ENCODE measurements around the gene COL1A1. TPM values are rescaled to one million over a fixed set of nuclear protein-coding genes. Genes with fewer than 3 reads are reported as not detected.

The COL1A1 gene
- polyA plus RNA-seq, 3 donors: 388 to 763 (median 498) TPM

DNA sequence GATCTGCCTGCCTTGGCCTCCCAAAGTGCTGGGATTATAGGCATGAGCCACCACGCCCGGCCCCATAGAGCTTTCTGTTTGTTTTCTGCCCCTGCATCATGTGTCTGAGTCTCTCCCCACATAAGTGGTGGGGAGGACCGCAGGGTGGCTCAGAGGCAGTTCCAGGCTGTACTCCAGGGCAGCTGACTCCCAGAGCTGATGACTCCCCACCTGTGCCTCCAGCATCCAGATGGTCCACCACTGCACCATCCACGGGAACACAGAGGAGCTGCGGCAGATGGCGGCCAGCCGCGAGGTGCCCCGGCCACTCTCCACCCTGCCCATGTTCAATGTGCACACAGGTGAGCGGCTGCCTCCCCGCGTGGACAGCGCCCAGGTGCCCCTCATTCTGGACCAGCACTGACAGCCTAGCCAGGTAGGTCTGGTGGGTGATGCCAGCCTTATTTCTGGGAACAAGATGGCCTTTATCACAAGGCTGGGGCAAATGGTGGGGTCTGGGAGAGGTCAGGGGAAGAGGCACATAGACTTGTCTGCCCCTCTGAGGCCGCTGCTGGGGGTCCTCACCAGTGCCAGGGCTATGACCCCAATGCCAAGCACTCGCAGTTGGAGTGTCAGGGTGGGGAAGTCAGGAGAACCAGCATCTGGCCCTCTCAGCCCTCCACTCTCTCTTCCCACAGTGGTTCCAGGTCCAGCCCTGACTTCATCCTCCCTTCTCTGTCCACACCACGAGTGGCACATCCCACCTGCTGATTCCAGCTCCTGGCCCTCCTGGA is 26.2 kb downstream of the COL1A1 start:
- no peak for DNase-seq

DNA sequence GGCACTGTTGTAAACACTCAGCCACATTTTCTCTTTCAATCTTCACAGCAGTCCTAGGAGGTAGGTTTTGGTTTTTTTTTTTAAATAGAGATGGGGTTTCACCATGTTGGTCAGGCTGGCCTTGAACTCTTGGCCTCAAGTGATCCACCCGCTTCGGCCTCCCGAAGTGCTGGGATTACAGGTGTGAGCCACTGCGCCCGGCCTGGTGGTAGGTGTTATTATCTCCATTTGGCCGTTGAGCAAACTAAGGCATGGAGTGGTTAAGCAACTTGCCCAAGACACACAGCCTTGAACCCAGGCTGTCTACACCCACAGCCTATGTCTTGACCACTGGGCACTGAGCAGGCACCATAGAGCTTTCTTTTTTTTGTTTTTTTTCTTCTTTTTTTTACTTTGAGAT is 27.0 kb downstream of the COL1A1 start:
- no peak for DNase-seq

DNA sequence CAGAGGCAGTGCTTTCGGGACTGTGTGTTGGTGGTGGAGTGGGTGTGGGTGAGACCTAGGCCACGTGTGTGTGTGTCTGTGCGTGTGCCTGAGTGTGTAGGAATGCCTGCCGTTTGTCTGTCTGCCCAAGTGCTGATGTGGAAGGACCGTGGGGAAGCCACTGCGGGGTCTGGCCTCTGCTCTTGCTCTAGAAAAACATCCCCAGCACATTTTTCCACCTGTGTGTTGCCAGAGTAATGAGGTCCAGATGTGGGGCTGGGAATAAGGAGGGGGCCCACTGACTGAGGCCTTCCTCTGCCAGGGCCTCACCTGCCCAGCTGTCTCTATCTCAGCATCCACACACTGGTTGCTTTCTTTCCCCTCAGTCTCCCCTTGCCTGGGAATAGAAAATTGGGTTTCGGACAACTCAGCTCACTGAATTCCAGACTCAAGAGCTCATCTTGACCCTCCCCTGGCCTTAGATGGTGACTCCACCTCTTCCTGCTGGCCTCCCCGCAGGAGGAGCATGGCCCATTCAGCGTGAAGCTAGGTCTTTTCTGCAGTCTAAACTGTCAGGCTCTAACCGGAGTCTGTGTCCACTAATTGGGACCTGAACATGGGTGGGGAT is 28.0 kb downstream of the COL1A1 start:
- DNase-seq: no peak

DNA sequence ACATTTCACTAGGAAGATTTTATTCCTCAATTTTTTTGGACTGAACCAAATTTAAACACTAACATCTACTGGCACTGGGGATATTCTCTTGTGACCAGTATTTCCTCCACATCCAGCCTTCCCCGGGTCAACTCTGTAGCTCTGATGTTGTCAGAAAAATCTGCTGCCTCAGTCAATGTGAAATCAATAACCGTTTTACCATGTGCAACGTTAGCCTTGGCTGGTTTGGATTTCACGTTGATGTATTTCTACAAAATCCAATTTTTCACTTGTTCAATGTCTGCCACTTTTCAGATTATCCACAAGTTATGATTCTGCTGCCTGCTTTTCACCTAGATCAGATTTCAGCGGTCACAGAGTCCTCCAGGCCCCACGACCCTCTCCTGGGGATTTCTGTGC is 28.5 kb downstream of the COL1A1 start:
- DNase-seq: no peak

DNA sequence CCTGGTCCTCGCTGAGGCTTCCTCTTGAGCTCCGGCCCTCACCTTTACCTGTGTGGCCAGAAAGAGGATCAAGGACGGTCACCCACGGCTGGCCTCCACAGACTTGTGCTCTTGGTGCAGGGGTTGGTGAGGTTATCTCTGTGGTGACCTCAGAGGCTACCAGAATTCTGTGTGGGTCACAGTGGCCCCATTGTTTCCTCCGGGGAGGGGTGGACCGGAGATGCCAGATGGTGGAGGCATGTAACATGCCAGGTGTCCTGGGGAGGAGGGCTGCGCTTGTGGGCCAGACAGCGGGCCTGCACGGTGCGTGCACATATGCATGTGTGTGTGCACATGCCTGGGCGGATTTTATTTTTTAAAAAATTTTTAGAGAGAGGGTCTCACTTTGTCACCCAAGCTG is 29.3 kb downstream of the COL1A1 start:
- DNase-seq: no peak

- no peak for DNase-seq
Measured at GRCh38 chr17:50171371-50172071, 29.9 kb downstream of the COL1A1 start.

- no peak for DNase-seq
Measured at GRCh38 chr17:50170662-50171370, 30.6 kb downstream of the COL1A1 start.

- DNase-seq: no peak
Measured at GRCh38 chr17:50169881-50170459, 31.5 kb downstream of the COL1A1 start.

- no peak for DNase-seq
Measured at GRCh38 chr17:50169121-50169764, 32.2 kb downstream of the COL1A1 start.

DNA sequence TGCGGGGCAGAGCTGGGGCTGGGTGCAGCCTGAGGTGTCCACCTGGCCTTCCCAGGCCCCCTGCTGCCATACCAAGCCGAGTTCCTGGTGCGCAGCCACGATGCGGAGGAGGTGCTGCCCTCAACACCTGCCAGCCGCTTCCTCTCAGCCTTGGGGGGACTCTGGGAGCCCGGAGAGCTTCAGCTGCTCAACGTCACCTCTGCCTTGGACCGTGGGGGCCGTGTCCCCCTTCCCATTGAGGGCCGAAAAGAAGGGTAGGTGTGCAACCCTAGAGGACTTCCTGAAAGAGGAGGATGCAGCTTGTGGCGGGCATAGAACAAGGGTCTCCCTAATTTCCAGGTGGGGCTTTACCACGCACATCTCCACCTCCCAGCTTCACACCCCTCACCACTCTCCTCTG is 33.1 kb downstream of the COL1A1 start:
- DNase-seq: no peak

- no peak for DNase-seq
Measured at GRCh38 chr17:50167371-50167770, 34.1 kb downstream of the COL1A1 start.

- no peak for DNase-seq
Measured at GRCh38 chr17:50166518-50167181, 34.8 kb downstream of the COL1A1 start.

- no peak for DNase-seq
Measured at GRCh38 chr17:50165867-50166517, 35.4 kb downstream of the COL1A1 start, which contains the start of gene SGCA. Gene SGCA (plus strand): TSS chr17:50166005. CDS start chr17:50166041, 36 bp downstream.

- DNase-seq: no peak
Measured at GRCh38 chr17:50165466-50165865, 36.0 kb downstream of the COL1A1 start.

DNA sequence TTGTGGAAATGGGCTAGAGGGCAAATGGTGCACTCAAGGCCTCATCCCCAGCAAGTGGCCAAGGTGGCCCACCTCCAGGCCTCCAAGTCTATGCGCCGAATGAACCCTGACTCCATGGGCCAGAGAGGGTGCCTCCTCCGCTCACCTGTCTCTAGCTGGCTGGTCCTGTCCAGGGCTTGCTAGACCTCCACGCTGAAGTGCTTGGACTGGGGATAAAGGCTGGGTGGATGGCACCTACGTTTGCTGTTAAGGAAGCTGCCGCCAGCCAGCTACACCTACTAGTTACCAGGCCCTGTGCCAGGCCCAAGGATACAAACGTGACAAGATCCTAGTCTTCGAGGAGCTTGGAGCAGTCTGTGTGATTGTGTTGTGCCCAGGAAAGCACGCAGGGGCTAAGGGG is 36.4 kb downstream of the COL1A1 start:
- no peak for DNase-seq

- DNase-seq: no peak
Measured at GRCh38 chr17:50164697-50164988, 36.8 kb downstream of the COL1A1 start.

DNA sequence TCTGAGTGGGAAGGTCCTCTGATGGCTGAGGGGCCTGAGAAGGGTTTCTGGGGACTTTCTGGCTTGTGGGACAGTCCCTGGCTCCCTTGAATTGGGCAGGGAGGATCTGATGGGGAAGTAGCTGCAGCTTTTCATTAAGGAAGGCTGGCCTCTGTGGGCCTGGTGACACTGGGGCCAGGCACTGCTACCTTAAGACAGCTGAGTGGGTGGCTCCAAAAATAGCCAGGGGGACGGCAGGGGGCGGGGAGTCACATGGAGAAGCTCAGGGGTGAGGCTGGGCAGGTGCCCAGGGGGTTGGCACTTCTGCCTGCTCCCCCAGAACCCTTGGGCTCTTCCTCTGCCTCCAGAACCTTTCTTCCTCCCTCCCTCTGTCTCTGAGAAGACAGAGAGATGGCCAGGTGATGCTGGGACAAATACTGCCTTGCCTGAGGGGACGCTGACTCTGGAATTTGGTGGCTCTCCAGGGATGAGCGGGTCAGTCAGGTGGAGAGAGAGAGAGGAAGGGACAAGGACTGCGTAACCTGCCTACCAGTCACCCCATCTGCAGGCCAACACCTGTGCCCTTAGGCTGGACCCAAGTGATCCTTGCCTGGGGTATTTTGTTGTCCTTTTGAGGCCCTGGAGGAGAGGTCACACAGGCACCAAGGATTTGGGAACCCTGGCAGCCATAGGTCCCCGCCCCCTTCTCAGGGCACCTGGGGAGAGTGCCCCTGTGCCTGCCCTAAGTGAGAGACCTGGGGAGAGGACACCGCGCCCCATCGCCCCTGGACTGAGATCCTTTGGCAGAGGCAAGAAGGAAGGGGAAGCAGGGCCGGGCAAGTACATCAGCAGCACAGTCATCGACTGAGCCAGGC is 37.4 kb downstream of the COL1A1 start:
- no peak for DNase-seq

GRCh38 chr17:50162466-50163254 is 38.8 kb downstream of the COL1A1 start:
- DNase-seq: no peak

GRCh38 chr17:50161911-50162288 is 39.5 kb downstream of the COL1A1 start:
- DNase-seq: no peak

Measured in renal pelvis (tissue), 4 donors.